Measurements from ENCODE around the gene MPC2.
A peak's percentile ranks its signal among the peaks of the same experiment; 100 is the strongest.

The MPC2 gene

GRCh38 chr1:167922611-167923074, 14.2 kb downstream of the MPC2 start:
- H3K4me3 ChIP-seq (ENCODE audit: low read length): no peak overlapping the region
- TF ChIP-seq CTCF (IDR thresholded peaks at IDR 0.05; ENCODE audit: insufficient read depth, low read depth, low read length, missing control alignments): no peak
- DNase-seq (ENCODE audit: low read depth): peak; percentile 62

GRCh38 chr1:167922023-167922422, 14.8 kb downstream of the MPC2 start:
- H3K4me3 ChIP-seq (ENCODE audit: low read length): no peak overlapping the region
- no peak for TF ChIP-seq CTCF (IDR thresholded peaks at IDR 0.05; ENCODE audit: insufficient read depth, low read depth, low read length, missing control alignments)
- DNase-seq (ENCODE audit: low read depth): peak; percentile 45

- no peak for TF ChIP-seq CTCF (IDR thresholded peaks at IDR 0.05; ENCODE audit: insufficient read depth, low read depth, low read length, missing control alignments)
- H3K4me3 ChIP-seq (ENCODE audit: low read length): no peak overlapping the region
- DNase-seq (ENCODE audit: low read depth): no peak
Observed at GRCh38 chr1:167916766-167917511, 19.9 kb downstream of the MPC2 start.

- H3K4me3 ChIP-seq (ENCODE audit: low read length): no peak overlapping the region
- no peak for TF ChIP-seq CTCF (IDR thresholded peaks at IDR 0.05; ENCODE audit: insufficient read depth, low read depth, low read length, missing control alignments)
- no peak for DNase-seq (ENCODE audit: low read depth)
Observed at GRCh38 chr1:167915569-167915968, 21.3 kb downstream of the MPC2 start.

- TF ChIP-seq CTCF (IDR thresholded peaks at IDR 0.05; ENCODE audit: insufficient read depth, low read depth, low read length, missing control alignments): no peak
- no peak within 1 kb of the TSS for H3K4me3 ChIP-seq (ENCODE audit: low read length)
- no peak for DNase-seq (ENCODE audit: low read depth)
Observed at GRCh38 chr1:167913895-167914496, 22.9 kb downstream of the MPC2 start, which contains the start of gene ADCY10. Gene ADCY10, minus strand, starts transcription at chr1:167914134. Its CDS starts 8,994 bp downstream, at chr1:167905140.

- no peak overlapping the region for H3K4me3 ChIP-seq (ENCODE audit: low read length)
- DNase-seq (ENCODE audit: low read depth): no peak
- no peak for TF ChIP-seq CTCF (IDR thresholded peaks at IDR 0.05; ENCODE audit: insufficient read depth, low read depth, low read length, missing control alignments)
Observed at GRCh38 chr1:167912294-167912693, 24.6 kb downstream of the MPC2 start.
